CD4-positive, alpha-beta T cell treated with Interleukin-12 subunit alpha and Interleukin-12 subunit beta, for 1 hour (primary cell): ENCODE measurements around the gene KCNK3.

ENCODE experiments used
- DNase-seq: peaks from one replicate; pipeline ENCODE4 v3.0.0-alpha.2; 2020

KCNK3 gene

GRCh38 chr2:26691881-26692278, 642 bp upstream of the KCNK3 start:
- DNase-seq, result no peak

GRCh38 chr2:26692897-26693849, 651 bp downstream of the KCNK3 start:
- no peak for DNase-seq

- no peak for DNase-seq
Measured at GRCh38 chr2:26694001-26694400, 1.5 kb downstream of the KCNK3 start.

GRCh38 chr2:26696351-26696816, 3.9 kb downstream of the KCNK3 start:
- no peak for DNase-seq

GRCh38 chr2:26697425-26697824, 4.9 kb downstream of the KCNK3 start:
- DNase-seq, result no peak

- DNase-seq, result no peak
Measured at GRCh38 chr2:26699295-26699694, 6.8 kb downstream of the KCNK3 start.

GRCh38 chr2:26700078-26700477, 7.6 kb downstream of the KCNK3 start:
- DNase-seq, result no peak

GRCh38 chr2:26701596-26701995, 9.1 kb downstream of the KCNK3 start:
- DNase-seq, result no peak

- DNase-seq, result no peak
Measured at GRCh38 chr2:26702025-26702424, 9.5 kb downstream of the KCNK3 start.

- no peak for DNase-seq
Measured at GRCh38 chr2:26704441-26704977, 12.0 kb downstream of the KCNK3 start.

GRCh38 chr2:26705126-26705525, 12.6 kb downstream of the KCNK3 start:
- no peak for DNase-seq

- DNase-seq, result no peak
Measured at GRCh38 chr2:26706093-26706492, 13.6 kb downstream of the KCNK3 start.

- DNase-seq, result no peak
Measured at GRCh38 chr2:26706616-26707473, 14.3 kb downstream of the KCNK3 start.

- DNase-seq, result no peak
Measured at GRCh38 chr2:26707747-26708146, 15.2 kb downstream of the KCNK3 start.

- no peak for DNase-seq
Measured at GRCh38 chr2:26708457-26708856, 15.9 kb downstream of the KCNK3 start.

- DNase-seq, result no peak
Measured at GRCh38 chr2:26709323-26710110, 17.0 kb downstream of the KCNK3 start.

GRCh38 chr2:26710145-26710544, 17.6 kb downstream of the KCNK3 start:
- DNase-seq, result no peak

GRCh38 chr2:26710743-26711456, 18.4 kb downstream of the KCNK3 start:
- no peak for DNase-seq

- DNase-seq, result no peak
Measured at GRCh38 chr2:26711457-26712161, 19.1 kb downstream of the KCNK3 start.

- DNase-seq, result no peak
Measured at GRCh38 chr2:26712486-26713465, 20.3 kb downstream of the KCNK3 start.
